B cell (primary cell): Measurements from ENCODE around the gene NEGR1. TPM values are rescaled to one million over a fixed set of nuclear protein-coding genes. Genes with fewer than 3 reads are reported as not detected.

ENCODE experiments used
- ATAC-seq: fragments of 200-7000 bp; cut with Tn5 transposase; one replicate; pipeline ENCODE4 v1.10.0; 2021; ENCODE audit warnings: low read depth, mild to moderate bottlenecking, moderate number of reproducible peaks, moderate library complexity
- CTCF ChIA-PET: fragments of 350-600 bp; sonication (Branson Sonifier 250); formaldehyde crosslinking; loops from one replicate; lab custom pipeline; 2021; ENCODE audit warnings: antibody characterized with exemption, inconsistent platforms; lab: Charles Lee
- POLR2A ChIA-PET: fragments of 350-600 bp; sonication (Branson Sonifier 250); formaldehyde crosslinking; loops from one replicate; lab custom pipeline; 2021; ENCODE audit warnings: antibody characterized with exemption; lab: Charles Lee
- DNase-seq: peaks from one replicate; pipeline ENCODE4 v3.0.0; 2013
- H2AFZ ChIP-seq: 2 replicates; pipeline ENCODE4 v1.6.1; 2012; ENCODE audit warnings: mild to moderate bottlenecking, low read depth, low read length; ENCODE audit not compliant: insufficient read depth, poor library complexity, severe bottlenecking
- H3K27ac ChIP-seq, 2 donors: 1 replicate in 1 of 2; 2 replicates in 1 of 2; pipeline ENCODE4 v1.5.1; 2012 to 2013; ENCODE audit warnings: low read length in 2 of 2, mild to moderate bottlenecking in 2 of 2, moderate library complexity in 1 of 2
- H3K27me3 ChIP-seq, 4 experiments: fragments of 200-600 bp in 1 of 4; sonication (generic) in 1 of 4; replicated peaks in 1 of 4; 1 replicate in 2 of 4; 2 replicates in 2 of 4; pipeline versions ENCODE4 v1.6.1 to v1.7.0; 2013 to 2016; ENCODE audit warnings: low read length in 3 of 4, mild to moderate bottlenecking in 2 of 4, mixed read lengths in 1 of 4, moderate library complexity in 1 of 4; ENCODE audit not compliant: insufficient read depth in 4 of 4, control insufficient read depth in 3 of 4; ENCODE audit errors: control extremely low read depth in 1 of 4
- H3K36me3 ChIP-seq, 2 experiments: replicated peaks in 1 of 2; 1 replicate in 1 of 2; 2 replicates in 1 of 2; pipeline versions ENCODE4 v1.6.1 to v1.7.1; 2013; ENCODE audit warnings: low read length in 1 of 2; ENCODE audit not compliant: insufficient read depth in 2 of 2, control insufficient read depth in 1 of 2; ENCODE audit errors: control extremely low read depth in 1 of 2, extremely low read depth in 1 of 2
- H3K4me1 ChIP-seq, 2 donors: fragments of 200-600 bp in 1 of 2; sonication (generic) in 1 of 2; 1 replicate in 1 of 2; 2 replicates in 1 of 2; pipeline versions ENCODE4 v1.5.1 to v1.6.1; 2013 to 2017; ENCODE audit warnings: low read length in 2 of 2; ENCODE audit not compliant: control insufficient read depth in 2 of 2, insufficient read depth in 2 of 2
- H3K4me2 ChIP-seq: replicated peaks from 2 replicates; pipeline ENCODE3; 2012; ENCODE audit warnings: mild to moderate bottlenecking, low read depth, low read length; ENCODE audit not compliant: poor library complexity, severe bottlenecking
- H3K4me3 ChIP-seq, 5 experiments: fragments of 200-600 bp in 1 of 5; sonication (generic) in 1 of 5; 1 replicate in 3 of 5; 2 replicates in 2 of 5; pipeline versions ENCODE4 v1.5.1 to v1.7.0; 2011 to 2016; ENCODE audit warnings: low read length in 4 of 5, mild to moderate bottlenecking in 4 of 5, low read depth in 2 of 5, control low read depth in 1 of 5, moderate library complexity in 1 of 5; ENCODE audit not compliant: insufficient read depth in 1 of 5; ENCODE audit errors: control extremely low read depth in 1 of 5, extremely low read depth in 1 of 5
- H3K79me2 ChIP-seq: fragments of 200-600 bp; sonication (generic); one replicate; pipeline ENCODE4 v1.6.0; 2016; ENCODE audit warnings: low read length; ENCODE audit not compliant: control insufficient read depth, insufficient read depth
- H3K9ac ChIP-seq: fragments of 200-600 bp; sonication (generic); 2 replicates; pipeline ENCODE4 v1.6.1; 2017; ENCODE audit warnings: mild to moderate bottlenecking, low read length, moderate library complexity
- H3K9me3 ChIP-seq, 3 donors: one replicate each; pipeline versions ENCODE4 v1.6.1 to v1.7.1; 2013; ENCODE audit warnings: low read length in 2 of 3; ENCODE audit not compliant: control insufficient read depth in 2 of 3, insufficient read depth in 1 of 3; ENCODE audit errors: control extremely low read depth in 1 of 3
- H4K20me1 ChIP-seq: 2 replicates; pipeline ENCODE4 v1.6.0; 2012; ENCODE audit warnings: mild to moderate bottlenecking, low read length; ENCODE audit not compliant: insufficient read depth, control insufficient read depth, poor library complexity, severe bottlenecking
- H3K27ac Mint-ChIP-seq: one replicate; pipeline ENCODE4 v1.8.0; 2021; ENCODE audit warnings: mixed read lengths
- H3K27me3 Mint-ChIP-seq: one replicate; pipeline ENCODE4 v1.8.0; 2021; ENCODE audit warnings: mixed read lengths
- H3K4me1 Mint-ChIP-seq: one replicate; pipeline ENCODE4 v1.8.0; 2021; ENCODE audit warnings: mixed read lengths
- H3K4me3 Mint-ChIP-seq: one replicate; pipeline ENCODE4 v1.8.0; 2021; ENCODE audit warnings: mixed read lengths
- H3K9me3 Mint-ChIP-seq: one replicate; pipeline ENCODE4 v1.8.0; 2022; ENCODE audit warnings: mixed read lengths; ENCODE audit not compliant: insufficient read depth
- EZH2 ChIP-seq: IDR thresholded peaks from 2 replicates; pipeline ENCODE4 v1.6.1; 2012; ENCODE audit warnings: borderline replicate concordance, low read depth, mild to moderate bottlenecking, moderate library complexity, low read length; ENCODE audit not compliant: insufficient read depth, poor library complexity, severe bottlenecking
- WGBS: methylation state at CpG from one replicate; pipeline ENCODE4 v1.1.5; 2013; ENCODE audit warnings: missing lambda C conversion rate; ENCODE audit not compliant: insufficient coverage; 5-methylcytosine and 5-hydroxymethylcytosine counted together
- intact Hi-C: fragments of 100-400 bp; cut with micrococcal nuclease; formaldehyde crosslinking; loops from one replicate; pipeline ENCODE4 v1.10.0; 2022
- polyA plus RNA-seq: library from polyadenylated mRNA; depleted of rRNA; stranded (reverse); fragments of >200 nt; gene quantifications from 2 replicates; pipeline ENCODE4 v1.2.3, GENCODE V29; 2012
- total RNA-seq, 2 donors: library from RNA; stranded (reverse); fragments of 120-200 nt in 1 of 2; gene quantifications; 1 replicate in 1 of 2; 2 replicates in 1 of 2; pipeline versions ENCODE4 v1.2.3 to v1.2.4, GENCODE V29; 2013 to 2022
- TF ChIP-seq, protein P1 (sequence below): fragments of 200-600 bp; IDR thresholded peaks from one replicate; pipeline ENCODE4 v1.8.0; 2022; ENCODE audit warnings: antibody characterized with exemption, mild to moderate bottlenecking

The NEGR1 gene
- total and polyA plus RNA-seq, 2 donors (not counting 1 experiment from before 2014, with no cell fraction given) = 0.01 TPM; not detected in 1

- WGBS = no CpG with 5 or more reads among the region's 1 CpG
Measured at GRCh38 chr1:71656902-71657301, 625.4 kb downstream of the NEGR1 start.

GRCh38 chr1:71655604-71656003, 626.7 kb downstream of the NEGR1 start:
- H3K27me3 ChIP-seq = no peaks in the 10 kb centered on the region
- WGBS = no CpG with 5 or more reads among the region's 2 CpGs
- H3K9me3 Mint-ChIP-seq = peaks cover under 1% of the 10 kb centered on the region
- no peak overlapping the region for H3K4me3 Mint-ChIP-seq
- no peaks in the 10 kb centered on the region for H3K4me1 Mint-ChIP-seq
- no peaks in the 10 kb centered on the region for H3K27me3 Mint-ChIP-seq
- no peak overlapping the region for H3K27ac Mint-ChIP-seq
- DNase-seq (no peak), ATAC-seq (no peak)
- H4K20me1 ChIP-seq = no peaks in the 10 kb centered on the region
- intact Hi-C loops = no loop called here
- no peak overlapping the region for H3K4me3 ChIP-seq
- no peaks in the 10 kb centered on the region for H3K4me1 ChIP-seq
- no peak overlapping the region for H3K4me2 ChIP-seq
- ChIA-PET CTCF (no interaction called here), POLR2A (no interaction called here)
- TF ChIP-seq EZH2 = no peak
- TF ChIP-seq, protein P1, sequence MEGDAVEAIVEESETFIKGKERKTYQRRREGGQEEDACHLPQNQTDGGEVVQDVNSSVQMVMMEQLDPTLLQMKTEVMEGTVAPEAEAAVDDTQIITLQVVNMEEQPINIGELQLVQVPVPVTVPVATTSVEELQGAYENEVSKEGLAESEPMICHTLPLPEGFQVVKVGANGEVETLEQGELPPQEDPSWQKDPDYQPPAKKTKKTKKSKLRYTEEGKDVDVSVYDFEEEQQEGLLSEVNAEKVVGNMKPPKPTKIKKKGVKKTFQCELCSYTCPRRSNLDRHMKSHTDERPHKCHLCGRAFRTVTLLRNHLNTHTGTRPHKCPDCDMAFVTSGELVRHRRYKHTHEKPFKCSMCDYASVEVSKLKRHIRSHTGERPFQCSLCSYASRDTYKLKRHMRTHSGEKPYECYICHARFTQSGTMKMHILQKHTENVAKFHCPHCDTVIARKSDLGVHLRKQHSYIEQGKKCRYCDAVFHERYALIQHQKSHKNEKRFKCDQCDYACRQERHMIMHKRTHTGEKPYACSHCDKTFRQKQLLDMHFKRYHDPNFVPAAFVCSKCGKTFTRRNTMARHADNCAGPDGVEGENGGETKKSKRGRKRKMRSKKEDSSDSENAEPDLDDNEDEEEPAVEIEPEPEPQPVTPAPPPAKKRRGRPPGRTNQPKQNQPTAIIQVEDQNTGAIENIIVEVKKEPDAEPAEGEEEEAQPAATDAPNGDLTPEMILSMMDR = no peak
- H3K79me2 ChIP-seq = no peaks in the 10 kb centered on the region
- no peaks in the 10 kb centered on the region for H3K9me3 ChIP-seq
- no peaks in the 10 kb centered on the region for H3K36me3 ChIP-seq
- no peak overlapping the region for H2AFZ ChIP-seq
- no peak overlapping the region for H3K9ac ChIP-seq
- no peak overlapping the region for H3K27ac ChIP-seq

More at GRCh38 chr1:71656902-71657301, 625.4 kb downstream of the NEGR1 start:
- no peak overlapping the region for H3K4me3 ChIP-seq
- Mint-ChIP-seq H3K27ac (no peak overlapping the region), H3K4me3 (no peak overlapping the region), H3K9me3 (peaks cover 2% of the 10 kb centered on the region), H3K27me3 (no peaks in the 10 kb centered on the region), H3K4me1 (no peaks in the 10 kb centered on the region)
- DNase-seq = no peak
- H3K27me3 ChIP-seq = no peaks in the 10 kb centered on the region
- POLR2A ChIA-PET = no interaction called here
- no peak for TF ChIP-seq EZH2
- TF ChIP-seq, protein P1 = no peak
- H2AFZ ChIP-seq = no peak overlapping the region
- intact Hi-C loops = no loop called here
- no peaks in the 10 kb centered on the region for H4K20me1 ChIP-seq
- H3K4me1 ChIP-seq = no peaks in the 10 kb centered on the region
- no peak overlapping the region for H3K9ac ChIP-seq
- ATAC-seq = no peak
- CTCF ChIA-PET = no interaction called here
- H3K79me2 ChIP-seq = no peaks in the 10 kb centered on the region
- H3K4me2 ChIP-seq = no peak overlapping the region
- H3K36me3 ChIP-seq = no peaks in the 10 kb centered on the region
- H3K27ac ChIP-seq = no peak overlapping the region
- H3K9me3 ChIP-seq = no peaks in the 10 kb centered on the region
